Measurements from ENCODE around the gene HPS6. TPM values are rescaled to one million over a fixed set of nuclear protein-coding genes. Genes with fewer than 3 reads are reported as not detected.

HPS6 gene
- total and polyA plus RNA-seq, 12 donors = 4.5 to 46.0 (median 20.4) TPM

GRCh38 chr10:102101152-102101551 is 36.0 kb downstream of the HPS6 start:
- H3K4me3 ChIP-seq = no peak overlapping the region
- 84 to 89% (median 86%) methylated on average over 5 of the region's 5 CpGs for WGBS, 4 donors
- no peak for DNase-seq
- H3K4me1 ChIP-seq (replicated peaks in 1 of 2) = no peaks in the 10 kb centered on the region
- H3K27me3 ChIP-seq = no peaks in the 10 kb centered on the region
- H3K36me3 ChIP-seq (replicated peaks in 1 of 2) = no peaks in the 10 kb centered on the region
- H3K9me3 ChIP-seq (replicated peaks in 1 of 3) = no peaks in the 10 kb centered on the region
- H3K27ac ChIP-seq = no peak overlapping the region
- intact Hi-C loops (cut with DNase I) = no loop called here
- TF ChIP-seq, protein P1, sequence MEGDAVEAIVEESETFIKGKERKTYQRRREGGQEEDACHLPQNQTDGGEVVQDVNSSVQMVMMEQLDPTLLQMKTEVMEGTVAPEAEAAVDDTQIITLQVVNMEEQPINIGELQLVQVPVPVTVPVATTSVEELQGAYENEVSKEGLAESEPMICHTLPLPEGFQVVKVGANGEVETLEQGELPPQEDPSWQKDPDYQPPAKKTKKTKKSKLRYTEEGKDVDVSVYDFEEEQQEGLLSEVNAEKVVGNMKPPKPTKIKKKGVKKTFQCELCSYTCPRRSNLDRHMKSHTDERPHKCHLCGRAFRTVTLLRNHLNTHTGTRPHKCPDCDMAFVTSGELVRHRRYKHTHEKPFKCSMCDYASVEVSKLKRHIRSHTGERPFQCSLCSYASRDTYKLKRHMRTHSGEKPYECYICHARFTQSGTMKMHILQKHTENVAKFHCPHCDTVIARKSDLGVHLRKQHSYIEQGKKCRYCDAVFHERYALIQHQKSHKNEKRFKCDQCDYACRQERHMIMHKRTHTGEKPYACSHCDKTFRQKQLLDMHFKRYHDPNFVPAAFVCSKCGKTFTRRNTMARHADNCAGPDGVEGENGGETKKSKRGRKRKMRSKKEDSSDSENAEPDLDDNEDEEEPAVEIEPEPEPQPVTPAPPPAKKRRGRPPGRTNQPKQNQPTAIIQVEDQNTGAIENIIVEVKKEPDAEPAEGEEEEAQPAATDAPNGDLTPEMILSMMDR (IDR thresholded peaks at IDR 0.05) = no peak
- TF ChIP-seq POLR2A (IDR thresholded peaks at IDR 0.05) = no peak

DNA sequence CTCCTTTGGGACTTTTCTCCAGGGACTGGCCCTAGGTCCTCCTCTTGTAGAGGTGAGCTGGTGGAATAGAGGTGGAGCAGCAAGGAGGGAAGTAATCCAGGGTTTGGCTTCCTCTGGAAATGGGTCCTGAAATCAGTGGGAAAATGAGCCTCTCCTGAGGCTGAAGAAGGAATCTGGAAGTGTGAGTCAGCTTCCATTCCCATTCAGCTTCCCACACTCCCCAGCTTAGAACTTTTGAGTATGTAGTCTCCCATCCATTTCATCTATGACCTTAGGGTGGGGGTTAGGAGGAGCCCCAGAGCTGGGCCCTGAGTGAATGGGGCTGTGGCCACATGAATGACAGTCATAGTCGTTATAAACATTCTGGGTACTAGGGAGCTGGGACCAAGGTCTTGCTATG is 37.3 kb downstream of the HPS6 start:
- intact Hi-C loops (cut with DNase I) = no loop called here
- no peak overlapping the region for H3K4me3 ChIP-seq
- WGBS, 4 donors = 71 to 92% (median 80%) methylated on average over 1 of the region's 1 CpG
- H3K9me3 ChIP-seq (replicated peaks in 1 of 3) = no peaks in the 10 kb centered on the region
- H3K36me3 ChIP-seq (replicated peaks in 1 of 2) = peaks cover 0 to 9% of the 10 kb centered on the region in 2 donors
- DNase-seq = no peak
- H3K4me1 ChIP-seq (replicated peaks in 1 of 2) = no peaks in the 10 kb centered on the region
- no peaks in the 10 kb centered on the region for H3K27me3 ChIP-seq
- H3K27ac ChIP-seq = no peak overlapping the region
- no peak for TF ChIP-seq POLR2A (IDR thresholded peaks at IDR 0.05)
- TF ChIP-seq, protein P1 (IDR thresholded peaks at IDR 0.05) = no peak

- Histone ChIP-seq H3K4me3 (no peak overlapping the region), H3K36me3 (replicated peaks in 1 of 2) (peaks cover 0 to 53% of the 10 kb centered on the region in 2 donors), H3K27ac (no peak overlapping the region), H3K9me3 (replicated peaks in 1 of 3) (no peaks in the 10 kb centered on the region), H3K4me1 (replicated peaks in 1 of 2) (peaks cover 0 to 1% of the 10 kb centered on the region in 2 donors), H3K27me3 (no peaks in the 10 kb centered on the region)
- intact Hi-C loops (cut with DNase I) = no loop called here
- no peak for TF ChIP-seq POLR2A (IDR thresholded peaks at IDR 0.05)
- TF ChIP-seq, protein P1 (IDR thresholded peaks at IDR 0.05) = no peak
- DNase-seq = no peak
- WGBS, 4 donors = 86 to 95% (median 91%) methylated on average over 2 of the region's 2 CpGs
Measured at GRCh38 chr10:102106998-102107397, 41.8 kb downstream of the HPS6 start.

- peaks cover 0 to 53% of the 10 kb centered on the region in 2 donors for H3K36me3 ChIP-seq (replicated peaks in 1 of 2)
- intact Hi-C loops (cut with DNase I) = no loop called here
- TF ChIP-seq POLR2A (IDR thresholded peaks at IDR 0.05) = no peak
- TF ChIP-seq, protein P1 (IDR thresholded peaks at IDR 0.05) = no peak
- 87 to 91% (median 89%) methylated on average over 22 to 24 of the region's 24 CpGs for WGBS, 4 donors
- no peaks in the 10 kb centered on the region for H3K9me3 ChIP-seq (replicated peaks in 1 of 3)
- no peak for DNase-seq
- no peaks in the 10 kb centered on the region for H3K27me3 ChIP-seq
- H3K4me1 ChIP-seq (replicated peaks in 1 of 2) = peaks cover 10 to 24% of the 10 kb centered on the region in 2 donors
- H3K27ac ChIP-seq = no peak overlapping the region
- no peak overlapping the region for H3K4me3 ChIP-seq
Measured at GRCh38 chr10:102109166-102110116, 44.3 kb downstream of the HPS6 start.

Measured in adrenal gland (tissue), 12 donors.